Gastrocnemius medialis (tissue), 4 donors: ENCODE measurements around the gene ECM2. TPM values are rescaled to one million over a fixed set of nuclear protein-coding genes. Genes with fewer than 3 reads are reported as not detected.

Experiments used
- ATAC-seq, 2 donors: fragments of 150-250 bp; one replicate each; pipeline ENCODE4 v1.9.1; 2016
- DNase-seq, 2 donors: peaks; one replicate each; pipeline ENCODE4 v3.0.0-alpha.2; 2019
- H3K27ac ChIP-seq, 4 donors: fragments of 200-600 bp; sonication (generic); 1 replicate in 1 of 4; 2 replicates in 3 of 4; pipeline ENCODE4 v1.5.1; 2016 to 2018; ENCODE audit warnings: mild to moderate bottlenecking in 2 of 4, moderate library complexity in 1 of 4
- H3K27me3 ChIP-seq, 3 donors: fragments of 200-600 bp; sonication (generic) in 2 of 3; 1 replicate in 1 of 3; 2 replicates in 2 of 3; pipeline versions ENCODE4 v1.5.1 to v1.6.0; 2016 to 2019; ENCODE audit warnings: mild to moderate bottlenecking in 1 of 3, moderate library complexity in 1 of 3
- H3K36me3 ChIP-seq, 2 donors: fragments of 200-600 bp; sonication (generic) in 1 of 2; one replicate each; pipeline ENCODE4 v1.5.1; 2017 to 2018
- H3K4me1 ChIP-seq, 2 donors: fragments of 200-600 bp; sonication (generic) in 1 of 2; one replicate each; pipeline ENCODE4 v1.5.1; 2016 to 2017; ENCODE audit warnings: mild to moderate bottlenecking in 2 of 2
- H3K4me3 ChIP-seq, 4 donors: fragments of 200-600 bp; sonication (generic) in 3 of 4; 1 replicate in 1 of 4; 2 replicates in 3 of 4; pipeline ENCODE4 v1.5.1; 2016 to 2019; ENCODE audit warnings: mild to moderate bottlenecking in 2 of 4
- H3K9me3 ChIP-seq, 3 donors: fragments of 200-600 bp; sonication (generic) in 2 of 3; 1 replicate in 1 of 3; 2 replicates in 2 of 3; pipeline ENCODE4 v1.5.1; 2016 to 2019
- CTCF ChIP-seq, 5 experiments: fragments of 450-650 bp in 3 of 5; fragments of 200-600 bp in 2 of 5; sonication (generic) in 2 of 5; IDR thresholded peaks in 4 of 5; conservative IDR thresholded peaks in 1 of 5; 1 replicate in 4 of 5; 2 replicates in 1 of 5; pipeline ENCODE4 v1.5.1; 2016 to 2019; ENCODE audit warnings: antibody characterized with exemption in 5 of 5, mild to moderate bottlenecking in 3 of 5, moderate library complexity in 3 of 5
- POLR2A ChIP-seq, 2 donors: fragments of 450-650 bp; IDR thresholded peaks; one replicate each; pipeline ENCODE4 v1.6.1; 2017; ENCODE audit warnings: antibody characterized with exemption in 2 of 2, mild to moderate bottlenecking in 2 of 2, moderate library complexity in 2 of 2
- in situ Hi-C, 4 donors: fragments of 200-750 bp; cut with MboI; loops; one replicate each; pipeline versions ENCODE4 v1.15.0 to v1.8.0; 2017; ENCODE audit warnings: low sequenced_read_pairs in 4 of 4
- intact Hi-C: fragments of 100-400 bp; cut with DNase I; formaldehyde crosslinking; loops from one replicate; pipeline ENCODE4 v1.15.1; 2023; ENCODE audit warnings: low total_unique reads
- total RNA-seq, 4 donors: library from RNA; depleted of rRNA; stranded (reverse); fragments of >200 nt; gene quantifications; one replicate each; pipeline versions ENCODE4 v1.1.0 to v1.2.3, GENCODE V29; 2016

Gene ECM2
- total RNA-seq, 4 donors from 2014 or later: 1.5 to 9.7 (median 3.9) TPM

- H3K4me3 ChIP-seq: no peak overlapping the region
- in situ Hi-C loops (no loop called here), intact Hi-C loops (no loop called here)
- no peaks in the 10 kb centered on the region for H3K27me3 ChIP-seq
- TF ChIP-seq CTCF (IDR thresholded peaks at IDR 0.05 in 4 of 5, conservative IDR thresholded peaks at IDR 0.05 in 1 of 5) (no peak), POLR2A (IDR thresholded peaks at IDR 0.05) (no peak)
- ATAC-seq (no peak), DNase-seq (no peak)
- no peak overlapping the region for H3K27ac ChIP-seq
- H3K9me3 ChIP-seq: no peaks in the 10 kb centered on the region
- H3K36me3 ChIP-seq: no peaks in the 10 kb centered on the region
- peaks cover 6 to 8% of the 10 kb centered on the region in 2 donors for H3K4me1 ChIP-seq
These were observed 28.7 kb upstream of the ECM2 start for GRCh38 chr9:92564504-92564903.

- in situ Hi-C loops: no loop called here
- intact Hi-C loops: no loop called here
- no peak for ATAC-seq
These were observed 27.6 kb upstream of the ECM2 start for GRCh38 chr9:92563116-92564100.

GRCh38 chr9:92562461-92562967 lies 26.7 kb upstream of the ECM2 start:
- Histone ChIP-seq H3K9me3 (no peaks in the 10 kb centered on the region), H3K4me3 (no peak overlapping the region), H3K36me3 (no peaks in the 10 kb centered on the region), H3K4me1 (peaks cover 6 to 8% of the 10 kb centered on the region in 2 donors), H3K27me3 (no peaks in the 10 kb centered on the region), H3K27ac (no peak overlapping the region)
- intact Hi-C loops: no loop called here
- ATAC-seq (no peak), DNase-seq (no peak)
- in situ Hi-C loops: no loop called here
- TF ChIP-seq CTCF (IDR thresholded peaks at IDR 0.05 in 4 of 5, conservative IDR thresholded peaks at IDR 0.05 in 1 of 5): no peak
- TF ChIP-seq POLR2A (IDR thresholded peaks at IDR 0.05): no peak

More at GRCh38 chr9:92563116-92564100, 27.6 kb upstream of the ECM2 start:
- Histone ChIP-seq H3K9me3 (no peaks in the 10 kb centered on the region), H3K4me1 (peaks cover 6 to 8% of the 10 kb centered on the region in 2 donors), H3K27ac (no peak overlapping the region), H3K27me3 (no peaks in the 10 kb centered on the region), H3K4me3 (no peak overlapping the region), H3K36me3 (no peaks in the 10 kb centered on the region)
- no peak for TF ChIP-seq POLR2A (IDR thresholded peaks at IDR 0.05)
- TF ChIP-seq CTCF (IDR thresholded peaks at IDR 0.05 in 4 of 5, conservative IDR thresholded peaks at IDR 0.05 in 1 of 5): no peak
- DNase-seq: no peak

GRCh38 chr9:92561374-92562330 lies 25.9 kb upstream of the ECM2 start:
- in situ Hi-C loops (no loop called here), intact Hi-C loops (no loop called here)
- Histone ChIP-seq H3K4me3 (no peak overlapping the region), H3K27ac (no peak overlapping the region), H3K9me3 (no peaks in the 10 kb centered on the region), H3K36me3 (no peaks in the 10 kb centered on the region), H3K27me3 (no peaks in the 10 kb centered on the region), H3K4me1 (peaks cover 6 to 8% of the 10 kb centered on the region in 2 donors)
- DNase-seq (no peak), ATAC-seq (no peak)
- TF ChIP-seq CTCF (IDR thresholded peaks at IDR 0.05 in 4 of 5, conservative IDR thresholded peaks at IDR 0.05 in 1 of 5) (no peak), POLR2A (IDR thresholded peaks at IDR 0.05) (no peak)
